Left lobe of liver (tissue), 2 donors: ENCODE results near the gene PLEK. TPM values are rescaled to one million over a fixed set of nuclear protein-coding genes. Genes with fewer than 3 reads are reported as not detected.
"Not testable (repeated sequence)": the region's sequence is repeated elsewhere in the genome, so short reads cannot be mapped to it uniquely, and the experiment has no call there.

ENCODE experiments used
- ATAC-seq: fragments of 200-7000 bp; cut with Tn5 transposase; one replicate; pipeline ENCODE4 v1.9.1; 2020; ENCODE audit warnings: mild to moderate bottlenecking, moderate library complexity
- DNase-seq: peaks from one replicate; pipeline ENCODE4 v3.0.0-alpha.2; 2020; ENCODE audit warnings: low spot score
- total RNA-seq: library from RNA; stranded (reverse); gene quantifications from one replicate; pipeline ENCODE4 v1.2.1, GENCODE V29; 2021
- donor health status: DM: no; HTN: no; CAD: no; lungs with moderate emphysema.
- donor health status: DM: no; HTN: yes; CAD: no.

PLEK gene
- total RNA-seq, 1 donor from 2014 or later: 2.9 TPM

GRCh38 chr2:68383778-68384177, 18.7 kb downstream of the PLEK start:
- ATAC-seq (no peak), DNase-seq (no peak)

- ATAC-seq: no peak
- no peak for DNase-seq
Observed at GRCh38 chr2:68384485-68385107, 19.5 kb downstream of the PLEK start.

GRCh38 chr2:68385220-68385906, 20.3 kb downstream of the PLEK start:
- ATAC-seq (no peak), DNase-seq (no peak)

- ATAC-seq (no peak), DNase-seq (no peak)
Observed at GRCh38 chr2:68385907-68386287, 20.8 kb downstream of the PLEK start.

- DNase-seq: no peak
- ATAC-seq: no peak
Observed at GRCh38 chr2:68386365-68386764, 21.3 kb downstream of the PLEK start.

GRCh38 chr2:68387408-68388350, 22.6 kb downstream of the PLEK start:
- no peak for ATAC-seq
- DNase-seq: no peak

- ATAC-seq (no peak), DNase-seq (no peak)
Observed at GRCh38 chr2:68388358-68388757, 23.3 kb downstream of the PLEK start.

- ATAC-seq (no peak), DNase-seq (no peak)
Observed at GRCh38 chr2:68388772-68389171, 23.7 kb downstream of the PLEK start.

- DNase-seq (no peak), ATAC-seq (no peak)
Observed at GRCh38 chr2:68390114-68390513, 25.0 kb downstream of the PLEK start.

GRCh38 chr2:68390586-68390985, 25.5 kb downstream of the PLEK start:
- DNase-seq (no peak), ATAC-seq (no peak)

- ATAC-seq (no peak), DNase-seq (no peak)
Observed at GRCh38 chr2:68391099-68391498, 26.0 kb downstream of the PLEK start.

- DNase-seq (no peak), ATAC-seq (no peak)
Observed at GRCh38 chr2:68391869-68392268, 26.8 kb downstream of the PLEK start.

GRCh38 chr2:68396093-68396492, 31.0 kb downstream of the PLEK start:
- no peak for ATAC-seq
- no peak for DNase-seq

- DNase-seq, ATAC-seq: not testable (repeated sequence)
Observed at GRCh38 chr2:68397704-68398263, 32.7 kb downstream of the PLEK start.

GRCh38 chr2:68403199-68403644, 38.1 kb downstream of the PLEK start:
- DNase-seq: no peak
- no peak for ATAC-seq

GRCh38 chr2:68404164-68404563, 39.1 kb downstream of the PLEK start:
- DNase-seq (no peak), ATAC-seq (no peak)

GRCh38 chr2:68404893-68405799, 40.1 kb downstream of the PLEK start:
- DNase-seq: no peak
- ATAC-seq: no peak

- ATAC-seq: no peak
- DNase-seq: no peak
Observed at GRCh38 chr2:68411397-68412126, 46.5 kb downstream of the PLEK start.

GRCh38 chr2:68412127-68412819, 47.2 kb downstream of the PLEK start:
- ATAC-seq (no peak), DNase-seq (no peak)
